ENCODE results near the gene GKN2. TPM values are rescaled to one million over a fixed set of nuclear protein-coding genes. Genes with fewer than 3 reads are reported as not detected.

The GKN2 gene
- total and polyA plus RNA-seq, 4 donors, result 9.1 TPM; not detected in 3

GRCh38 chr2:68978098-68978497, 25.4 kb upstream of the GKN2 start (continued):
- TF ChIP-seq MAX (IDR thresholded peaks at IDR 0.05), result no peak
- no peak for TF ChIP-seq EGR1 (IDR thresholded peaks at IDR 0.05; ENCODE audit: low read depth in 2 of 2)
- no peak for TF ChIP-seq NR2F2 (IDR thresholded peaks at IDR 0.05)

- Histone ChIP-seq H3K27ac (ENCODE audit: low read depth in 1 of 2, low read length in 2 of 2) (no peak overlapping the region), H3K27me3 (ENCODE audit: control insufficient read depth in 4 of 4, insufficient read depth in 4 of 4, low read length in 3 of 4) (no peaks in the 10 kb centered on the region), H3K4me1 (ENCODE audit: control insufficient read depth in 4 of 4, insufficient read depth in 4 of 4, low read length in 3 of 4) (no peaks in the 10 kb centered on the region), H3K9ac (ENCODE audit: low read depth in 1 of 2, low read length in 2 of 2) (no peak overlapping the region), H3K36me3 (ENCODE audit: control insufficient read depth in 4 of 4, insufficient read depth in 3 of 4, low read depth in 1 of 4, low read length in 3 of 4) (no peaks in the 10 kb centered on the region), H3K4me3 (ENCODE audit: low read depth in 1 of 3, low read length in 3 of 3) (no peak overlapping the region), H3K9me3 (ENCODE audit: control insufficient read depth in 4 of 4, low read length in 3 of 4) (no peaks in the 10 kb centered on the region)
- WGBS, result 79% methylated on average over 4 of the region's 4 CpGs
- DNase-seq (ENCODE audit: low spot score), result no peak
- TF ChIP-seq HNF4G (IDR thresholded peaks at IDR 0.05), result no peak
- TF ChIP-seq TAF1 (conservative IDR thresholded peaks at IDR 0.05), result no peak
- TF ChIP-seq GABPA (IDR thresholded peaks at IDR 0.05 in 1 of 2, conservative IDR thresholded peaks at IDR 0.05 in 1 of 2), result no peak
- TF ChIP-seq REST (IDR thresholded peaks at IDR 0.05), result no peak
- no peak for TF ChIP-seq SP1 (IDR thresholded peaks at IDR 0.05)
- TF ChIP-seq RAD21 (IDR thresholded peaks at IDR 0.05), result no peak
- no peak for TF ChIP-seq MAX (IDR thresholded peaks at IDR 0.05)
- no peak for TF ChIP-seq JUND (IDR thresholded peaks at IDR 0.05)
- TF ChIP-seq ATF3 (IDR thresholded peaks at IDR 0.05), result no peak
- no peak for TF ChIP-seq RXRA (IDR thresholded peaks at IDR 0.05)
- no peak for TF ChIP-seq FOXA1 (IDR thresholded peaks at IDR 0.05)
- TF ChIP-seq EGR1 (IDR thresholded peaks at IDR 0.05; ENCODE audit: low read depth in 2 of 2), result no peak
- no peak for TF ChIP-seq CTCF (IDR thresholded peaks at IDR 0.05; ENCODE audit: low read depth, low read length, missing input control)
- no peak for TF ChIP-seq YY1 (IDR thresholded peaks at IDR 0.05)
Measured at GRCh38 chr2:68977453-68977852, 24.8 kb upstream of the GKN2 start.

GRCh38 chr2:68975844-68976243, 23.2 kb upstream of the GKN2 start:
- Histone ChIP-seq H3K27me3 (ENCODE audit: control insufficient read depth in 4 of 4, insufficient read depth in 4 of 4, low read length in 3 of 4) (no peaks in the 10 kb centered on the region), H3K9ac (ENCODE audit: low read depth in 1 of 2, low read length in 2 of 2) (no peak overlapping the region), H3K9me3 (ENCODE audit: control insufficient read depth in 4 of 4, low read length in 3 of 4) (no peaks in the 10 kb centered on the region), H3K4me3 (ENCODE audit: low read depth in 1 of 3, low read length in 3 of 3) (no peak overlapping the region), H3K4me1 (ENCODE audit: control insufficient read depth in 4 of 4, insufficient read depth in 4 of 4, low read length in 3 of 4) (no peaks in the 10 kb centered on the region), H3K36me3 (ENCODE audit: control insufficient read depth in 4 of 4, insufficient read depth in 3 of 4, low read depth in 1 of 4, low read length in 3 of 4) (no peaks in the 10 kb centered on the region), H3K27ac (ENCODE audit: low read depth in 1 of 2, low read length in 2 of 2) (no peak overlapping the region)
- no peak for DNase-seq (ENCODE audit: low spot score)
- WGBS, result 80% methylated on average over 2 of the region's 2 CpGs
- TF ChIP-seq SP1 (IDR thresholded peaks at IDR 0.05), result no peak
- TF ChIP-seq RAD21 (IDR thresholded peaks at IDR 0.05), result no peak
- TF ChIP-seq TAF1 (conservative IDR thresholded peaks at IDR 0.05), result no peak
- TF ChIP-seq HNF4A (conservative IDR thresholded peaks at IDR 0.05), result no peak
- no peak for TF ChIP-seq NR2F2 (IDR thresholded peaks at IDR 0.05)
- no peak for TF ChIP-seq REST (IDR thresholded peaks at IDR 0.05)
- TF ChIP-seq ATF3 (IDR thresholded peaks at IDR 0.05), result no peak
- TF ChIP-seq RXRA (IDR thresholded peaks at IDR 0.05), result no peak
- TF ChIP-seq HNF4G (IDR thresholded peaks at IDR 0.05), result no peak
- TF ChIP-seq JUND (IDR thresholded peaks at IDR 0.05), result no peak
